HepG2 (cell line): ENCODE data around the gene LYZL6. TPM values are rescaled to one million over a fixed set of nuclear protein-coding genes. Genes with fewer than 3 reads are reported as not detected.

ENCODE experiments used
- ARID3A ChIP-seq: IDR thresholded peaks from 2 replicates; pipeline ENCODE4 v1.6.1; 2012; ENCODE audit warnings: low read depth, low read length, improper control_type of control experiment
- BCL6 ChIP-seq: IDR thresholded peaks from 2 replicates; pipeline ENCODE4 v1.6.1; 2016; ENCODE audit warnings: missing genetic modification reagents, missing compliant biosample characterization
- FOXM1 ChIP-seq: sonication (generic); formaldehyde crosslinking; IDR thresholded peaks from 2 replicates; pipeline ENCODE4 v1.5.0; 2020; ENCODE audit warnings: missing genetic modification reagents
- HMGXB4 ChIP-seq, 2 experiments: sonication (generic) in 1 of 2; formaldehyde crosslinking in 1 of 2; IDR thresholded peaks; 2 replicates each; pipeline versions ENCODE4 v1.4.0 to v1.6.1; 2018 to 2020; ENCODE audit warnings: missing genetic modification reagents in 2 of 2, borderline replicate concordance in 1 of 2, low read depth in 1 of 2, mild to moderate bottlenecking in 1 of 2, missing biosample characterization in 1 of 2
- HOXA9 ChIP-seq: sonication (generic); formaldehyde crosslinking; IDR thresholded peaks from 2 replicates; pipeline ENCODE4 v1.8.1; 2022; ENCODE audit warnings: missing genetic modification reagents, mild to moderate bottlenecking, moderate library complexity, borderline replicate concordance
- IRF2 ChIP-seq: IDR thresholded peaks from 2 replicates; pipeline ENCODE4 v1.6.1; 2018; ENCODE audit warnings: missing genetic modification reagents, missing compliant biosample characterization
- KLF16 ChIP-seq, 2 experiments: sonication (generic) in 1 of 2; formaldehyde crosslinking in 1 of 2; IDR thresholded peaks; 2 replicates each; pipeline versions ENCODE4 v1.6.1 to v1.8.0; 2016 to 2023; ENCODE audit warnings: missing genetic modification reagents in 2 of 2, missing compliant biosample characterization in 1 of 2
- MEIS2 ChIP-seq: sonication (generic); formaldehyde crosslinking; IDR thresholded peaks from 2 replicates; pipeline ENCODE4 v1.9.0; 2021; ENCODE audit warnings: mild to moderate bottlenecking, missing genetic modification reagents
- PLRG1 ChIP-seq: fragments of 450-650 bp; conservative IDR thresholded peaks from 2 replicates; pipeline ENCODE4 v1.6.1; 2016
- PRPF4 ChIP-seq: fragments of 200-400 bp; formaldehyde crosslinking; IDR thresholded peaks from 2 replicates; pipeline ENCODE4 v1.6.1; 2016; ENCODE audit warnings: low read length, low read depth; ENCODE audit not compliant: poor library complexity, severe bottlenecking
- RAD21 ChIP-seq: fragments of 450-650 bp; formaldehyde crosslinking; IDR thresholded peaks from 2 replicates; pipeline ENCODE4 v1.5.0; 2020; ENCODE audit warnings: mild to moderate bottlenecking
- REL ChIP-seq: sonication (generic); formaldehyde crosslinking; conservative IDR thresholded peaks from 2 replicates; pipeline ENCODE4 v1.8.0; 2022; ENCODE audit warnings: mild to moderate bottlenecking, missing genetic modification reagents, moderate library complexity
- RNF2 ChIP-seq: fragments of 450-650 bp; conservative IDR thresholded peaks from 2 replicates; pipeline ENCODE4 v1.6.1; 2016; ENCODE audit warnings: low read depth
- SALL1 ChIP-seq: sonication (generic); formaldehyde crosslinking; IDR thresholded peaks from 2 replicates; pipeline ENCODE4 v1.8.0; 2022; ENCODE audit warnings: mild to moderate bottlenecking, missing genetic modification reagents
- SOX6 ChIP-seq, 2 experiments: fragments of 450-650 bp in 1 of 2; sonication (generic) in 1 of 2; formaldehyde crosslinking in 1 of 2; IDR thresholded peaks; 2 replicates each; pipeline versions ENCODE4 v1.4.0 to v1.6.1; 2017 to 2020; ENCODE audit warnings: antibody characterized with exemption in 1 of 2, mild to moderate bottlenecking in 1 of 2, missing genetic modification reagents in 1 of 2
- STAG1 ChIP-seq: sonication (generic); formaldehyde crosslinking; IDR thresholded peaks from 2 replicates; pipeline ENCODE4 v1.4.0; 2020; ENCODE audit warnings: missing genetic modification reagents
- ZFP36 ChIP-seq: fragments of 150-350 bp; IDR thresholded peaks from 2 replicates; pipeline ENCODE4 v1.6.1; 2018; ENCODE audit warnings: borderline replicate concordance, low read length, low read depth; ENCODE audit not compliant: partially characterized antibody
- ZFP82 ChIP-seq: sonication (generic); formaldehyde crosslinking; IDR thresholded peaks from 2 replicates; pipeline ENCODE4 v1.5.1; 2020; ENCODE audit warnings: mild to moderate bottlenecking, missing genetic modification reagents, borderline replicate concordance
- ZNF101 ChIP-seq: sonication (generic); formaldehyde crosslinking; IDR thresholded peaks from 2 replicates; pipeline ENCODE4 v1.4.0; 2020; ENCODE audit warnings: mild to moderate bottlenecking, low read depth, missing genetic modification reagents, borderline replicate concordance
- ZNF138 ChIP-seq: sonication (generic); formaldehyde crosslinking; IDR thresholded peaks from 2 replicates; pipeline ENCODE4 v1.5.0; 2020; ENCODE audit warnings: mild to moderate bottlenecking, low read depth, missing genetic modification reagents
- ZNF205 ChIP-seq: IDR thresholded peaks from 2 replicates; pipeline ENCODE4 v1.6.1; 2018; ENCODE audit warnings: missing biosample characterization, missing genetic modification reagents
- ZNF317 ChIP-seq: sonication (generic); formaldehyde crosslinking; IDR thresholded peaks from 2 replicates; pipeline ENCODE4 v1.5.0; 2020; ENCODE audit warnings: mild to moderate bottlenecking, missing genetic modification reagents
- polyA plus RNA-seq, 8 experiments: library from polyadenylated mRNA; depleted of rRNA in 3 of 8; stranded (reverse) in 7 of 8; unstranded in 1 of 8; fragments of >200 nt; fragmentation: Illumina TruSeq in 4 of 8; extraction: Trizol in 4 of 8; gene quantifications; 2 replicates each; pipeline versions ENCODE4 v1.2.1 to v1.2.3, GENCODE V29; 2011 to 2016; ENCODE audit warnings: low read depth in 4 of 8, missing spikeins in 1 of 8, mixed read lengths in 1 of 8; ENCODE audit not compliant: insufficient read depth in 1 of 8
- total RNA-seq, 5 experiments: library from RNA; depleted of rRNA; stranded (reverse); fragments of >200 nt; fragmentation: Illumina TruSeq; extraction: Trizol; gene quantifications; 2 replicates each; pipeline ENCODE4 v1.2.3, GENCODE V29; 2016; ENCODE audit warnings: low read depth in 1 of 5
- TF ChIP-seq, protein P1 (sequence below): sonication (generic); formaldehyde crosslinking; IDR thresholded peaks from 2 replicates; pipeline ENCODE4 v1.4.0; 2020; ENCODE audit warnings: low read depth, mild to moderate bottlenecking, missing genetic modification reagents

Gene LYZL6
- total and polyA plus RNA-seq, 2 of the 13 experiments (the other 11 are each of a cell fraction or from before 2014, with no cell fraction given): not detected

DNA sequence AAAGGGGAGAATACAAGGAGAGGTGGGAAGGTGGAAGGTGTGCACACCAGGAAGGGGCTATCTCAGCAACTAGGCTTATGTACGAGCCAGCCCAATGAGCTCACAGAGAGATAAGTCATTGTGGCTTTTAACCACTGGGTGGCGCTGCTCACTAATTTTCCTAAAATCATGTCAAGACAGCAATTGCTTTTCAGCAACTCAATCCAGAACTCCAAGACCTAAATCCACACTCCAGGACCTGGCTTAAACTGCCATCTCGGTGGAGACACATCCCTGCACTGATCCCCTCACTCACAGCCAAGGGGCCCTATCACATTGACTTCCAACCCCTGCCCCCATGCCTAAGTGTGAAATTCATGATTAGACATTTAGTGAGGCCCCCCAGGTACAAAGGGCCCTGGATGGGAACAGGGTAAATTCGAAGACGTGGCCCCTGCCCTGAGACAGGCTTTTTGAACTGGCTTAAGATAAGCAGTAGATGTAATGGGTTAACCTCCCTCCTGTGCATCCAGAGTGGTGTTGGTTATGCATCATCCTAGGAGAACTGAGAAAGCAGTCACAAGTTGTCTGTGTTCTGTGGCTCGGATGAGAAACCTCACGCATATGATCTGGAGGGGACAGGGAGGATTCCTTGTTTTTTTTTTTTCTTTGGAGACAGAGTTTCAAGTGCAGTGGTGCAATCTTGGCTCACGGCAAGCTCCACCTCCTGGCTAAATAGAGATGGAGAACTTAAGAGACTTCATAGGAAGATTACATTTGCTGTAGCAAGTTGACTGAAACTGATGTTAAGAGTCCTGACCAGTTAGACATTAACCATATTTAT lies 26.3 kb upstream of the LYZL6 start (continued):
- TF ChIP-seq, protein P1, sequence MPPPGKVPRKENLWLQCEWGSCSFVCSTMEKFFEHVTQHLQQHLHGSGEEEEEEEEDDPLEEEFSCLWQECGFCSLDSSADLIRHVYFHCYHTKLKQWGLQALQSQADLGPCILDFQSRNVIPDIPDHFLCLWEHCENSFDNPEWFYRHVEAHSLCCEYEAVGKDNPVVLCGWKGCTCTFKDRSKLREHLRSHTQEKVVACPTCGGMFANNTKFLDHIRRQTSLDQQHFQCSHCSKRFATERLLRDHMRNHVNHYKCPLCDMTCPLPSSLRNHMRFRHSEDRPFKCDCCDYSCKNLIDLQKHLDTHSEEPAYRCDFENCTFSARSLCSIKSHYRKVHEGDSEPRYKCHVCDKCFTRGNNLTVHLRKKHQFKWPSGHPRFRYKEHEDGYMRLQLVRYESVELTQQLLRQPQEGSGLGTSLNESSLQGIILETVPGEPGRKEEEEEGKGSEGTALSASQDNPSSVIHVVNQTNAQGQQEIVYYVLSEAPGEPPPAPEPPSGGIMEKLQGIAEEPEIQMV (CRISPR knock-in tag): no peak; the same call in 1 of the 2 replicates
- TF ChIP-seq RAD21 (CRISPR knock-in tag) (peak; percentile 92), PLRG1 (no peak), SOX6 (IDR thresholded peaks at IDR 0.05) (no peak), SOX6 (CRISPR knock-in tag; IDR thresholded peaks at IDR 0.05) (0 out of 2 replicates have a peak, but pooled peaks have one; percentile 4), ZFP36 (peak; percentile 57), ZNF101 (CRISPR knock-in tag) (no peak), ZNF317 (CRISPR knock-in tag) (0 out of 2 replicates have a peak, but pooled peaks have one; percentile 30), ARID3A (0 out of 2 replicates have a peak, but pooled peaks have one; percentile 9), HOXA9 (CRISPR knock-in tag) (no peak), PRPF4 (no peak), RNF2 (0 out of 2 replicates have a peak, but pooled peaks have one; percentile 17), BCL6 (CRISPR knock-in tag) (peak; percentile 52; the same call in 1 of the 2 replicates), IRF2 (CRISPR knock-in tag) (0 out of 2 replicates have a peak, but pooled peaks have one; percentile 36), MEIS2 (CRISPR knock-in tag) (peak; percentile 44; the same call in 1 of the 2 replicates), FOXM1 (CRISPR knock-in tag) (no peak), ZFP82 (0 out of 2 replicates have a peak, but pooled peaks have one; percentile 39), KLF16 (CRISPR knock-in tag; IDR thresholded peaks at IDR 0.05) (0 out of 4 replicates have a peak, but pooled peaks of 1 of the 2 experiments have one; percentile 9), STAG1 (CRISPR knock-in tag) (peak; percentile 97), HMGXB4 (CRISPR knock-in tag; IDR thresholded peaks at IDR 0.05; ENCODE audit: borderline replicate concordance in 1 of 2, low read depth in 1 of 2) (0 out of 4 replicates have a peak, but pooled peaks of 1 of the 2 experiments have one; percentile 44), SALL1 (CRISPR knock-in tag) (peak; percentile 45), ZNF205 (CRISPR knock-in tag) (0 out of 2 replicates have a peak, but pooled peaks have one; percentile 39), REL (CRISPR knock-in tag) (no peak), ZNF138 (CRISPR knock-in tag) (no peak)
